ENCODE measurements around the gene KCNMA1.
"Not testable (repeated sequence)": the region's sequence is repeated elsewhere in the genome, so short reads cannot be mapped to it uniquely, and the experiment has no call there.

KCNMA1 gene

GRCh38 chr10:77526868-77527617, 110.6 kb downstream of the KCNMA1 start:
- no peak for DNase-seq

- DNase-seq = no peak
Observed at GRCh38 chr10:77524281-77524711, 113.3 kb downstream of the KCNMA1 start.

GRCh38 chr10:77522268-77522809, 115.3 kb downstream of the KCNMA1 start:
- no peak for DNase-seq

GRCh38 chr10:77520995-77521394, 116.6 kb downstream of the KCNMA1 start:
- no peak for DNase-seq

- DNase-seq = no peak
Observed at GRCh38 chr10:77520290-77520689, 117.3 kb downstream of the KCNMA1 start.

- not testable (repeated sequence) for DNase-seq
Observed at GRCh38 chr10:77519791-77520190, 117.8 kb downstream of the KCNMA1 start.

- no peak for DNase-seq
Observed at GRCh38 chr10:77518910-77519274, 118.7 kb downstream of the KCNMA1 start.

- DNase-seq = no peak
Observed at GRCh38 chr10:77518241-77518909, 119.2 kb downstream of the KCNMA1 start.

- DNase-seq = no peak
Observed at GRCh38 chr10:77516575-77516974, 121.0 kb downstream of the KCNMA1 start.

GRCh38 chr10:77514870-77515269, 122.7 kb downstream of the KCNMA1 start:
- no peak for DNase-seq

- DNase-seq = no peak
Observed at GRCh38 chr10:77513781-77514331, 123.8 kb downstream of the KCNMA1 start.

GRCh38 chr10:77513220-77513619, 124.4 kb downstream of the KCNMA1 start:
- no peak for DNase-seq

GRCh38 chr10:77512219-77512578, 125.4 kb downstream of the KCNMA1 start:
- no peak for DNase-seq

- DNase-seq = no peak
Observed at GRCh38 chr10:77511498-77512218, 126.0 kb downstream of the KCNMA1 start.

- DNase-seq = no peak
Observed at GRCh38 chr10:77510695-77511094, 126.9 kb downstream of the KCNMA1 start.

- no peak for DNase-seq
Observed at GRCh38 chr10:77510294-77510693, 127.3 kb downstream of the KCNMA1 start.

- no peak for DNase-seq
Observed at GRCh38 chr10:77509391-77509790, 128.2 kb downstream of the KCNMA1 start.

- peak; percentile 50 for DNase-seq
Observed at GRCh38 chr10:77507291-77507880, 130.2 kb downstream of the KCNMA1 start.

GRCh38 chr10:77506517-77507200, 130.9 kb downstream of the KCNMA1 start:
- DNase-seq = no peak

- DNase-seq = peak; percentile 81
Observed at GRCh38 chr10:77505431-77506334, 131.9 kb downstream of the KCNMA1 start.

- no peak for DNase-seq
Observed at GRCh38 chr10:77504873-77505257, 132.7 kb downstream of the KCNMA1 start.
